Choroid plexus epithelial cell (primary cell): ENCODE data around the gene ARID5B.
"Not testable (repeated sequence)": the region's sequence is repeated elsewhere in the genome, so short reads cannot be mapped to it uniquely, and the experiment has no call there.

Source experiments
- DNase-seq: peaks from one replicate; pipeline ENCODE4 v3.0.0-alpha.2; 2010; ENCODE audit warnings: low read depth
- H3K4me3 ChIP-seq: 2 replicates; pipeline ENCODE4 v1.5.1; 2011; ENCODE audit warnings: low read depth, mild to moderate bottlenecking, control low read depth, low read length, moderate library complexity
- CTCF ChIP-seq: conservative IDR thresholded peaks from 2 replicates; pipeline ENCODE4 v1.5.1; 2011; ENCODE audit warnings: low read depth, mild to moderate bottlenecking, control low read depth, inconsistent platforms, low read length, moderate library complexity

The ARID5B gene

DNA sequence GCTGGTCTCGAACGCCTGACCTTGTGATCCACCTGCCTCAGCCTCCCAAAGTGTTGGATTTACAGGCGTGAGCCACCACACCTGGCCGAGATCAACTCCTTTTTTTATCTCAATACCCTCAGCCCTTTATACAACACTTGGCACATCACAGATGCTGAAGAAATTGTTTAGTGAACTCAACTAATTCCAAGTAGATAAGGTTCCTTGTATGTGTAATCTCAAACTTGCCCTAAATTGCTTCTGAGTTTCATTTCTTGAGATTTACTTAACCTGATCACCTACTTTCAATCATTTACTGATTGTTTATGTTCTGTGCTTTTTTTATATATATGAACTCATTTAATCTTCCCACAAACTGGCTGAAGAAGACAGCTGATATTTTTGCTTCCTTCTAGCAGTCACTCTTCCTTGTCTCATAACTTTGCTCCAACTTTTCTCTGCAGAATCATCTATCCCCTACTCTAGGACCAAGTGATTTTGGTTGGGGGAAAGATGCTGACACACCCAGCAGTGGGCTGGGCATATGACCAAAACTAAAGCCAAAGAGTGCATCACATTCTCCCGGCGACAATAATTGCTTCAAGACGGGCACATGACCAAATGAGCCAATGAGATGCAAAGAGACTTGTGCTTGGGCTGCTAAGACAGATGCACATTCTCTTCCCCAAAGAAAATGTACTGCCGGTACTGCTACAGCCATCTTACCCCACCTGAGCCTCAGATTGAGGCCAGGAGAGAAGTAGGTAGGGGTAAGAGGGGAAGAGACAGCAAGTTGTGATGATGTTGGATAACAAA is 40.3 kb upstream of the ARID5B start:
- no peak for TF ChIP-seq CTCF
- H3K4me3 ChIP-seq: no peak overlapping the region
- no peak for DNase-seq

- TF ChIP-seq CTCF: no peak
- DNase-seq: no peak
Measured at GRCh38 chr10:61863981-61864380, 37.5 kb upstream of the ARID5B start.

DNA sequence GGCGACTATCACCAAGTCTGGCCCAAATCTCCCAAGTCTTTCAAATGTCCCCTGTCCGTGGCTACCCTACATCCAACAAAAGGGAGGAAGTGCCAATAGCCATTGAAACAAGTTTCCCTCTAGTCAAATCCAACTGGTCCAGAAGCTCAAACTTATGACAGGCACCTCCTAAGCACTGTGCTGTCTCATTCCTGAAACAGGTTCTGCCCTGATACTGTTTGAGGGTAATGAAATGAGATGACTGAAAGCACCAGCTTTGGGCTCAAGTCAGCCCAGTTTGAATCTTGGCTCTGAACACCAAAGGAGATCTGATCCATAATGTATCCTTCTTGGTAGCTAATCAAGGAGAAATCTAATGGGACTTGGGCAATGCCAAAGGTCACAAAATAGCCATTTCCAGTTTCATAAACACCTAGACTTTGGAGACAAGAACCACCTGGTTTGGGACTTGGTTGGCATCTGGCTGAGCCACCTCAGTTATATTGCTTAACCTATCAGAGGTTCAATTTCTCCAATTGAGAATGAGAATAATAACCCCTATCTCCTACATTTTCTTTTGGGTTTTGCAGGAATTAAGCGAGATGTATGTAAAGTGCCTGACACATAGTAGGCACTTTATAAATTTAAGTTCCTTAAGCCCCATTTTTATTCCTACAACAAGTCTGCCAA is 34.7 kb upstream of the ARID5B start:
- no peak overlapping the region for H3K4me3 ChIP-seq
- no peak for TF ChIP-seq CTCF
- no peak for DNase-seq

More at GRCh38 chr10:61863981-61864380, 37.5 kb upstream of the ARID5B start:
- no peak overlapping the region for H3K4me3 ChIP-seq

DNA sequence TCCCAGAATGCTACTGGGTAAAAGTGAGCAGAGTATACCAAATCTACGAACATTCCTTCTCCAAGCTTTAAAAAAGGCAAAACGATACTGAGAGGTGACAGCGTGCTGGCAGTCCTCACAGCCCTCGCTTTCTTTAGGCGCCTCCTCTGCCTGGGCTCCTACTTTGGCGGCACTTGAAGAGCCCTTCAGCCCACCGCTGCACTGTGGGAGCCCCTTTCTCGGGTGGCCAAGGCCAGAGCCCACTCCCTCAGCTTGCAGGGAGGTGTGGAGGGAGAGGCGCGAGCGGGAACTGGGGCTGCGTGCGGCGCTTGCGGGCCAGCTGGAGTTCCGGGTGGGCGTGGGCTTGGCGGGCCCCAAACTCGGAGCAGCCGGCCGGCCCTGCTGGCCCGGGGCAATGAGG is 34.1 kb upstream of the ARID5B start:
- peak overlapping the region; percentile 25 for H3K4me3 ChIP-seq
- not testable (repeated sequence) for DNase-seq

GRCh38 chr10:61867817-61868216 is 33.7 kb upstream of the ARID5B start:
- DNase-seq: not testable (repeated sequence)

DNA sequence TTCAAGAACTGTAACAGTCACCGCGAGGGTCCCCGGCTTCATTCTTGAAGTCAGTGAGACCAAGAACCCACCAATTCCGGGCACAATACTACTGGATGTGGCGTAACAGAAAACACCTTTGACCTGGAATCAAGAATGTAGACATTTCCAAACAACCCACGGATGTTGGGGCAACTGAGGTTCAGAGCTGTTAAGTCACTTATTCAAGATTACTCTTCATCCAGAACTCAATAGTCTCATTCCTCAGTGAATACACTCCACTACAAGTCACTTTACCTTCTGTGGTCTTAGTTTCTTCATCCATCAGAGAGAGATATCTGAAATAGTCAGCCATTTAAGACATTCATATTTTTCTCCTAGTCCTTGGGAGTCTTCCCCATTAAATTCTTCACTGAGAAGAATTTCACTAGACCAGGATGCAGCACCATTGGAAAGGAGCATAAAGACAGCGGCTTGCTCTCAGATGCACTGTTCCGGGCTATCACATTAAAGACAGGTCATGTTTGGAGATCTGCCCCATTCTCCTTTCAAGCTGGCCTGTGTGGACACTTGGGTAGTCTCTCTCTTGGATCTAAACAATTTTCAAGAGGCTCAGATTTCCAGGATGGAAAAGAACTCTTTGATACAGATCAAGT is 32.3 kb upstream of the ARID5B start:
- DNase-seq: no peak
- TF ChIP-seq CTCF: no peak
- H3K4me3 ChIP-seq: no peak overlapping the region

More at GRCh38 chr10:61867817-61868216, 33.7 kb upstream of the ARID5B start:
- peak; percentile 15 for TF ChIP-seq CTCF
- peak overlapping the region; percentile 17 for H3K4me3 ChIP-seq

GRCh38 chr10:61869774-61870525 is 31.5 kb upstream of the ARID5B start:
- TF ChIP-seq CTCF: no peak
- H3K4me3 ChIP-seq: peak overlapping the region; percentile 32
- peak; percentile 79 for DNase-seq
